ENCODE data around the gene ARL8B. TPM values are rescaled to one million over a fixed set of nuclear protein-coding genes. Genes with fewer than 3 reads are reported as not detected.
"Not testable (repeated sequence)": the region's sequence is repeated elsewhere in the genome, so short reads cannot be mapped to it uniquely, and the experiment has no call there.

ARL8B gene
- total RNA-seq, 1 experiment from 2014 or later, result 54.0 TPM

GRCh38 chr3:5110337-5110736 is 11.8 kb upstream of the ARL8B start:
- H3K4me3 ChIP-seq (ENCODE audit: low read depth, low read length, poor library complexity, severe bottlenecking), result no peak overlapping the region
- H3K27me3 ChIP-seq (replicated peaks; ENCODE audit: insufficient read depth, low read depth, low read length, poor library complexity), result no peaks in the 10 kb centered on the region
- intact Hi-C loops (cut with micrococcal nuclease; ENCODE audit: unreplicated experiment), result no loop called here
- H3K4me1 ChIP-seq (ENCODE audit: insufficient read depth, low read length, poor library complexity, severe bottlenecking), result no peaks in the 10 kb centered on the region
- H3K27ac ChIP-seq (ENCODE audit: low read depth, low read length, poor library complexity, severe bottlenecking), result no peak overlapping the region
- no peak for DNase-seq (ENCODE audit: low spot score)
- BruUV-seq (replicated peaks), result no TSS peak
- no peaks in the 10 kb centered on the region for H3K36me3 ChIP-seq (ENCODE audit: insufficient read depth, low read length, poor library complexity, severe bottlenecking)
- no peaks in the 10 kb centered on the region for H3K9me3 ChIP-seq (ENCODE audit: low read depth, low read length, poor library complexity, severe bottlenecking)
- CTCF ChIA-PET, result no interaction called here
- TF ChIP-seq CTCF (conservative IDR thresholded peaks at IDR 0.05; ENCODE audit: low read depth, low read length) (no peak), EZH2 (IDR thresholded peaks at IDR 0.05; ENCODE audit: borderline replicate concordance, low read depth, low read length, poor library complexity, severe bottlenecking) (no peak)
- POLR2A ChIA-PET (ENCODE audit: low non-redundant PET), result no interaction called here

- Histone ChIP-seq H3K4me1 (ENCODE audit: insufficient read depth, low read length, poor library complexity, severe bottlenecking) (no peaks in the 10 kb centered on the region), H3K9me3 (ENCODE audit: low read depth, low read length, poor library complexity, severe bottlenecking) (no peaks in the 10 kb centered on the region), H3K36me3 (ENCODE audit: insufficient read depth, low read length, poor library complexity, severe bottlenecking) (no peaks in the 10 kb centered on the region), H3K27me3 (replicated peaks; ENCODE audit: insufficient read depth, low read depth, low read length, poor library complexity) (no peaks in the 10 kb centered on the region), H3K27ac (ENCODE audit: low read depth, low read length, poor library complexity, severe bottlenecking) (no peak overlapping the region), H3K4me3 (ENCODE audit: low read depth, low read length, poor library complexity, severe bottlenecking) (no peak overlapping the region)
- intact Hi-C loops (cut with micrococcal nuclease; ENCODE audit: unreplicated experiment), result no loop called here
- TF ChIP-seq CTCF (conservative IDR thresholded peaks at IDR 0.05; ENCODE audit: low read depth, low read length) (no peak), EZH2 (IDR thresholded peaks at IDR 0.05; ENCODE audit: borderline replicate concordance, low read depth, low read length, poor library complexity, severe bottlenecking) (no peak)
- ChIA-PET POLR2A (ENCODE audit: low non-redundant PET) (interaction anchor here (0.6 kb wide), 1 partner anchor 89 kb away, joined by 3 read pairs; no protein-coding TSS in a partner anchor), CTCF (no interaction called here)
- BruUV-seq (replicated peaks), result no TSS peak
- DNase-seq (ENCODE audit: low spot score), result no peak
These were observed 10.0 kb upstream of the ARL8B start for GRCh38 chr3:5112043-5112442.

- H3K9me3 ChIP-seq (ENCODE audit: low read depth, low read length, poor library complexity, severe bottlenecking); POLR2A ChIA-PET (ENCODE audit: low non-redundant PET); DNase-seq (ENCODE audit: low spot score); H3K36me3 ChIP-seq (ENCODE audit: insufficient read depth, low read length, poor library complexity, severe bottlenecking); H3K4me1 ChIP-seq (ENCODE audit: insufficient read depth, low read length, poor library complexity, severe bottlenecking); BruUV-seq (replicated peaks); H3K27ac ChIP-seq (ENCODE audit: low read depth, low read length, poor library complexity, severe bottlenecking); intact Hi-C loops (cut with micrococcal nuclease; ENCODE audit: unreplicated experiment); CTCF ChIA-PET; H3K27me3 ChIP-seq (replicated peaks; ENCODE audit: insufficient read depth, low read depth, low read length, poor library complexity); H3K4me3 ChIP-seq (ENCODE audit: low read depth, low read length, poor library complexity, severe bottlenecking): not testable (repeated sequence)
These were observed 8.4 kb upstream of the ARL8B start for GRCh38 chr3:5113726-5114125.

GRCh38 chr3:5115506-5116162 is 6.5 kb upstream of the ARL8B start:
- POLR2A ChIA-PET (ENCODE audit: low non-redundant PET), result no interaction called here
- intact Hi-C loops (cut with micrococcal nuclease; ENCODE audit: unreplicated experiment), result no loop called here
- H3K9me3 ChIP-seq (ENCODE audit: low read depth, low read length, poor library complexity, severe bottlenecking), result no peaks in the 10 kb centered on the region
- CTCF ChIA-PET, result no interaction called here
- no TSS peak for BruUV-seq (replicated peaks)
- H3K27ac ChIP-seq (ENCODE audit: low read depth, low read length, poor library complexity, severe bottlenecking), result peak overlapping the region; percentile 30
- TF ChIP-seq EZH2 (IDR thresholded peaks at IDR 0.05; ENCODE audit: borderline replicate concordance, low read depth, low read length, poor library complexity, severe bottlenecking) (no peak), CTCF (conservative IDR thresholded peaks at IDR 0.05; ENCODE audit: low read depth, low read length) (no peak)
- no peaks in the 10 kb centered on the region for H3K27me3 ChIP-seq (replicated peaks; ENCODE audit: insufficient read depth, low read depth, low read length, poor library complexity)
- H3K36me3 ChIP-seq (ENCODE audit: insufficient read depth, low read length, poor library complexity, severe bottlenecking), result no peaks in the 10 kb centered on the region
- no peak overlapping the region for H3K4me3 ChIP-seq (ENCODE audit: low read depth, low read length, poor library complexity, severe bottlenecking)
- peak; percentile 48 for DNase-seq (ENCODE audit: low spot score)
- no peaks in the 10 kb centered on the region for H3K4me1 ChIP-seq (ENCODE audit: insufficient read depth, low read length, poor library complexity, severe bottlenecking)
